Measurements from ENCODE around the gene GJC2.

GJC2 gene

DNA sequence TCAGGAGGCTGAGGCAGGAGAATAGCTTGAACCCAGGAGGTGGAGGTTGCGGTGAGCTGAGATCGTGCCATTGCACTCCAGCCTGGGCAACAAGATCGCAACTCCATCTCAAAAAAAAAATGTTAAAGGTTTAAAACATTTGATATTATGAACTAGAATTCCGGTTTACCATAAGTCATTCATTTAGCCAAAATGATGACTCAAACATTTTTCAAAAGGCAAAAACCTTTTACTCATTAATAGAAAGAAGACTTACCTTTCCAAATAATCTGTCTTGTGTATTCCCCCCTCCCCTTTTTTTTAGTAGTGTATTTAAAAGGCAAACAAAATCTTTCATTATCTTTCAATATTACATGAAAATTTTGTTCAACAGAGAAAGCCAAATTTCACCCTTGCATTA is 32.4 kb upstream of the GJC2 start:
- DNase-seq = no peak

DNA sequence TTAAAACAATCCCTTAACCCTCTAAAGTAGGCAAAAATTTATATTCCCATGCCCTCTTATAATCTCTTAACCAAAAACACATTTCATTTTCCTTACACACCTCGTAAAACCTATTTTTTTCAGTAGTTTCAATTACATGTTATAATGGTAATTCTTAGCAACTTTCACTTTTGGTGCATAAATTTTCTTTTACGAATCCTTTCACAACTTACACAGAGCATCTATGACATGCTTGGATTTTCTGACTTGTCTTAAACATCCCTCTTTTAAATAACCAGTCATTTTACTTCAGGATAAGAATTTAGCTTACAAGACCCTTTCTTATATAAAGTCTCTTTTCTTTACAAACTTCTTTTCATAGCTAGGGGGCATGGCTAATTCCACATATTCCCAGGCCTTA is 31.7 kb upstream of the GJC2 start:
- DNase-seq = no peak

DNA sequence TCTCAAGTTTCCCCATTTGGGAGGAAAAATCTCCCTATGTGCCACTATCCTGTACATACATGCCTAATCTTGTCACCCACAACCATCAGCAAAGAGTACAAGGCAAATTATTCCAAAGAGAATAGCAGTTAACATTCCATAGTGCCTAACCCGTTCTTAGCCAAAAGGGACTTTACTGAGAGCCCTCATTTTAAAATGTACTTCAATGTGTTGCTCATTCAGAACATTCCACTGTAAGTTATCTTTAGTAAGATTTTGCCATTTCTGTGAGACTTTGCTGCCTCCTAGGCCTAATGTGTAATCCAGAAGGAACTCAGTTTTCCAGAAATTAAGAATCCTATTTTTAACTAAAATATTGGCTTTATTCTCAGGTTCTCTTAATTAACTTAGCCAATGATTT is 29.4 kb upstream of the GJC2 start:
- DNase-seq = no peak

DNA sequence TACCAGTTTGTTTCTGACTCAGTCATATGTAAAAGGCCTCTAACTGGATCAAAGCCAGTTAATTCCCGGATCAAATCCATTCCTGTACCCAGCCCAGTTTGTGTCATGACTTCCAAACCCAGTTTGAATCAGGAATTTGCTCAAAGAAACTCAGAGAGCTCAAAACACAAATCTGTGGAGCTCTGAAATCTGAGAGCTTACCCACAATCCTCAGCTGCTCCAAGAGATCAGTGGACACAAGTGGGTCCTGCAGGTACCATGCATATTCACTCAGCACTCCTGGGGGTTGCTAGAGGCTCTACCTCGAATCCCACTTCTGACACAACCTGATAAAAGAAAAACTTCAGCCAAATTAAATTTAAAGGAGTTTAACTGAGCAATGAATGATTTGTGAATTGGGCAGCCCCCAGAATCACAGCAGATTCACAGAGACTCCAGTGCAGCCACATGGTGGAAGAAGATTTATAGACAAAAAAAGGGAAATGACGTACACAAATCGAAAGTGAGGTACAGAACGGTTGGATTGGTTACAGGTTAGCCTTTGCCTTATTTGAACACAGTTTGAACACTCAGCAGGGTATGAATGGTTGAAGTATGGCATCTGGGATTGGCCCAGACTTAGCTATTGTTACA is 28.8 kb upstream of the GJC2 start:
- DNase-seq = no peak

DNA sequence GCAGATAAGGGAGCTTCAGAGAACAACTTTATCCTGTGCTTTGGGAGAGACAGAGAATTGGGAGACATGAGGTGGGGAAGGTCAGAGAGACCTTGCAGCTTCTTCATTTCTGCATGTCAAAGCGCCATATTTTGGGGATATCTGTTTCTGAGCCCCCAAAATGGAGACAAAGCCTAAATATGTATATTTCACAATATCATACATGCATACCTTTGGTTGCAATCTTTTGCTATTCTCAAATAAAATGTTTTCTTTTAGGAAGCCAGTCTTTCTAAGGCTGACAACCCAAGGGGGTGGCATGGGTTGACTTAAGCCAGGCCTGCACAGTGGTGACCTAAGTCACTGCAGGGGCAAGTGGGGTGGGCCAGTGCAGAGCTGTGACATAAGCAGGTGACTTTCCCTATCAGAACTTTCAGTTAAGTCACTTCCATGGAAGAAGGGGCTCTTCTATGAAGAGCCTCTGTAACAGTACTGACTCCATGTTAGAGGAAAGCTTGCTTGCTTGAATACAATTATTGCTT is 26.7 kb upstream of the GJC2 start:
- DNase-seq = no peak

DNA sequence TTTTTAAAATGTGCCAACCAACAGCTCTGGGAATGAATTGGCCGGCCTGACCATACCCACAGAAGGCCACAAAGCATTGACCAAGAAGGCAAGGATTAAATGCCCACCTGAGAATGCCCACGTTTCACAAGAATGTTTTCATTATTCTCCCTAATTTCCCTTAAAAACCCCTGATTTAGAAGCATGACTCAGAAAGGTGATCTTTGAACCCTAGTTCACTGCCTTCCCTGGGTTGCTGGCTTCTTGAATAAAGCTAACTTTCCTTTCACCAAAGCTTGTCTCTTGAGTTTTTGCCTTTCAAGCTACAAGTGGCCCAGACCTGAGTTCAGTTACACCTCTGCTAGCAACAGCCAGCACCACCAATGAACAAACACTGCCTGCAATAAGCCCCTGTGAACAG is 26.2 kb upstream of the GJC2 start:
- DNase-seq = no peak

DNA sequence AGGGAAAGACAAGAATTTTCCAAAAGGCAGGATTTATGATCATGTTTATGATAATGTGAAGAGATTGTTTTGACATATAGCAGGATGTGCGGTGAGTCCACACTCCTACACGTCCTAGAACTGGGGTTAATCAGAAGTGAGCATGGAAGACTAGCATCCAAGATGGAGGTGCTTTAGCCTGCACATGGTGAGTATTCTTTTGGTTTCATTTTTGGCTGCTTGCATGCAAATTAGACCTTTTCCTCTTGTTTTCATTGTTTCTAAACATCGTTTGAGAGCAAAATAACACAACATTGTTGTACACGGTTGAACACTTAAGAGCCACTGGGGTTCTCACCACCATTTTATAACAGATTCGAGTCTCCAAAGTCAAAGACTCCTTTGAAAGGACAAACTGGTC is 24.5 kb upstream of the GJC2 start:
- no peak for DNase-seq

DNA sequence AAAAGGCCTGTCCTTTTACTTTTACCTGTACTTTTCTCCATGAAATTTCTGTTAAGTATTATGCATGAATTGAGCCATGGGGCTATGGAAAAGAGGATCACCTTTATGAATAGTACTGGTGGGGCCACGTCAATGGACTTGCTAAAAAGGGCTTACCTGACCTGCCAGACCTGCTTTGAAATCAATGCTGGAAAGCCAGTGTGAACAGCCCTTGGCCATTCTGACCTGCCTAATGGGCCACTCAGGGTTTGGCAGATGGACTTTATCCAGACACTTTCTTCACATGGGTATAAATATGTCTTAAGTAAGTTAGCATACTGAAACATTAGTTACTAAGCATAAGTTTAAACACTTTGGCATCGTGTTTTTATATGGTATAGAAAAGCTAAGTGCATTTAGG is 18.0 kb upstream of the GJC2 start:
- DNase-seq = no peak

DNA sequence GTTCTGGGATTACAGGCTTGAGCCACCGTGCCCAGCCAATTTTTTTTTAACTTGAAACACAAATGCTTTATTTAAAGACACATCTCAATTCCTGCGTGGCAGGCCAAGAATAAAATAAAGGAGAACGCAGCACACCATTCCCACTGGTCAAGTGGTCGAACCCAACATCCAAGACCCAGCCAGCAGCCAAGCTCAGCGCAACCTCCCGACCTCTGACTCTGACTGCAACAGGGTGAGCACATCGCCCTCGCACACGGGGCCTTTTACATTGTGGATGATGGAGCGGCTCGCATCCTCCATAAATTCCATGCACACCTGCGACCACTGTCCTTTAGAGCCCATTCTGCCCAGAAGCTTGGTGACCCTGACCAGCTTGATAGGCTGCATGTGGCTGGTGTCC is 15.1 kb upstream of the GJC2 start:
- DNase-seq = no peak

DNA sequence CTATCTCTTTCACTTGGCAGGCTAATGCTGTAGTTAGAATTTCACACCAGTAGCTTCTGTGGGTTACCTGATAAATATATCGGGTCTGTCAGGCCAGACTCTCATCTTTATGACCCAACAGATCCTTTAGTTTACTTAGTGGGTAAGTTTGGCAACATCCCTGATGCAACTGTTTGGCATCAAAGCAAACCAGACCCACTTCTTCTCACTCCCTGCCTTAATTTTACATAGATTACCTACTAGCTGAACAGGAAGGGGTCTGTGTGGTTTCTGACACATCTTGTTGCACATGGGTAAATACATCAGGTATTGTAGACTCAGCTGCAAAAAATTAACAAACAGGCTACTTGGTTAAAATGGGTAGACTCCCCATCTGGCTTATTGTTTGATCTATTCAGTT is 12.8 kb upstream of the GJC2 start:
- no peak for DNase-seq

DNA sequence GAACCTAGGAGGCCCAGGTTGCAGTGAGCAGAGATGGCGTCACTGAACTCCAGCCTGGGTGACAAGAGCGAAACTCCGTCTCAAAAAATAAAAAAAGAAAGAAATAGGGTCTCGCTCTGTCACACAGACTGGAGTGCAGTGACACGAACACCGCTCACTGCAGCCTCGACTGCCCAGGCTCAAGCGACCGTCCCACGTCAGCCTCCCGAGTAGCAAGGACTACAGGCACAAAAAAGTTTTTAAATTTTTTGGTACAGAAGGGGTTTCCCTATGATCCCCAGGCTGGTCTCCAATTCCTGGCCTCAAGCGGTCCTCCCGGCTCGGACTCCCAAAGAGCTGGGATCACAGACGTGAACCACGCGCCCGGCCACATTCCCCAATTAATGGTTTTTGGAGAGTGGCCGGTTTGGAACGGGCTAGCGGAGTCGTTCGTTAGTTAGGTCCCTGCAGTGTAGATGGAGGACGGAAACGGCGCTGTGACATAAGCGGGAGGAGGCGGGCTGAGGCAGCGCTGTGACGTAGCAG is 10.3 kb upstream of the GJC2 start:
- DNase-seq = no peak

DNA sequence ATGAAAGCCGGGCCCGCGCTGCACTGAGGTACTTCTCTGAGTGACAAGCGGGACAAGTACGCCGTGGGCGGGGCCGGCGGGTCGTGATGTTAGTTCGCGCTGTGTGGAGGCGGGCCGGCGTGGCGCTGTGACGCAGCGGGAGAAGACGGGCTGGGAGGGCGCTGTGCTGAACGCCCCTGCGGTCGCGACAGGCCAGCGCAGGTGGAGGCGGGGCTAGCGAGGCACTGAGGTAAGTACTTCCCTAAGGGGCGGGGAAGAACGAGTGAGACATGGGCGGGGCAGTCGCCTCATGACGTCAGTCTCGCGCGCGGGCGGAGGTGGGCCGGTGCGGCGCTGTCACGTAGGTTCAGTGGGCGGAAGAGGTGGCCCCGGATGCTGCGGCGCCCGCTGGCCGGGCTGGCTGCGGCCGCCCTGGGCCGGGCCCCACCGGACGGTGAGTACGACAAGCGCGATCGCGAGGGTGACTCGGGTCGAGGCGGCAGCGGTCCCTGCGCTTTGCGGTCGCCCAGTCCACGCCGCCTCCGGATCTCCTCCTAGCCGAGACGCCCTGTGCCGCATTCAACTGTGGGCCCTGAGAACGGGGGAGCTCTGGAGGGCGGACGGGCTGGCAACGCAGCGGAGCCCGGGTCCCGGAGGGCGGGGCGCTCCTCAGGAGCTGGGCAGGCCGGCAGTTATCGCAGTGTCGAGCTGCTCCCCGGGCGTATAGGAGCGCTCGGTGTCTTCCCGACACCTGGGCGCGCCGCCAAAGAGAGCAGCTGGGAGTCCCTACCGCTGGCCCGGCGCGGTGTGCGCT is 9.6 kb upstream of the GJC2 start, which contains the start of gene GUK1:
TSS of gene GUK1 (plus strand) at position 349 of the 793 bp plus-strand sequence. CDS start at position 373, 24 bp downstream.
- peak; percentile 100 for DNase-seq

DNA sequence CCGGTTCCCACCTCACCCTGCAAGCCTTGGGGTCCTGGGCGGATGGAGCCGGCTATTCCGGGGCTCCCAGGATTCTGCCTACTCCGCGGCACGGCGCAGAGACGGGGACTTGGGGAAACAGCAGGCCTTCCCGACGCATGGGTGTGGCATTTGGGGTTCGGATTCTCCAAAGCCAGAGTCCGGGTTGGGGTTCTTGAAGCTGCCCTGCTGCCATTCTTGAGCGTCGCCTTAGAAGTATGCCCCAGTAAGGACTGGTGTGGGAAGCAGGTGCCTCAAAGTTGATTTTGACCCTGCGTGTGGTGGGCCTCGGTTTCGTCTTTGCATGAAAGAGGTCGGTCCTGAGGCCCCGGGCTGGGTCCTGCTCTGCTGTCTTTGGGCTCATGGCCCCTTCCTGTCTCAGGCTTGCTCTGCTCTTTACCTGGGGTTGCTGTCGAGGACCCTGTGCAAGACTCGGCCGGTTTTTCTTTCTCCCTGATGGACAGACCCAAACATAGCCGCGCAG is 9.0 kb upstream of the GJC2 start:
- no peak for DNase-seq

DNA sequence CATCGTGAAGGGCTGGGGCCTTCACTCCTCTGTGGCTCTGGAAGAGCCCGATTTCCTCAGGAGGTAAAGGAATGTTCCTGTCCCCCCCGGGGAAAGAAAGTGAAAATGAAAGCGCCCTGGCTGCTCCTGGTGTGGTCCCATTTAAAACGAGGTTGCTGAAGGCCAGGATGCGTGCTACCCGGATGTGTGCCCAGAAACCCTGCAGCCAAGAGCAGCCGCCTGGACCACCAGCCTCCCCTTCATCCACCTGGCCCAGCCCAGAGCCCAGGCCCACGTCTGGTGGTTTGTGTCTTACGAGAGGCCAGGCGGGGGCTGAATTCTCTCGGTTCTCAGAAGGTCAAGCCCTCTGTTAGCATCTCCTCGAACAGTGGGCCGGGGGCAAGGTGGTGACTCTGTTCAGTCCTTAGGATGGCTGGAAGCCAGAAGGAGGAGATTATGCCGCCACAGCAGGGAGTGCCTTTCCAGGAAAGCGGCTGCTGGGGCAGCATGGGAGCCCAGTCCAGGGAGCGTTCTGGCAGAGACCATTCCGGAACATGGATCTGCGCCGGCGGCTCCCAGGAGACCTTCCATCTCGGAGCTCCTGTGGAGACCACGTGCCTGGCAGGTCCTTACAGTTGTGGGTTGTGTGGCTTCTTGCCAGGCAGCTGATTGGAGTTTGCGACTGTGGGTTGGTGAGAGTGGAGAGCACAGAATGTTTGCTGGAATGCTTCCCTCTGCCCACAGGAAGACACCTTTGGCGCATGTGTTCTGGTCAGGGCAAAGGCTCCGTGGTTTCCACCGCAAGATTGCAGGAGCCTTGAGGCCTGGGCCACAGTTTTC is 8.3 kb upstream of the GJC2 start:
- peak; percentile 27 for DNase-seq

DNA sequence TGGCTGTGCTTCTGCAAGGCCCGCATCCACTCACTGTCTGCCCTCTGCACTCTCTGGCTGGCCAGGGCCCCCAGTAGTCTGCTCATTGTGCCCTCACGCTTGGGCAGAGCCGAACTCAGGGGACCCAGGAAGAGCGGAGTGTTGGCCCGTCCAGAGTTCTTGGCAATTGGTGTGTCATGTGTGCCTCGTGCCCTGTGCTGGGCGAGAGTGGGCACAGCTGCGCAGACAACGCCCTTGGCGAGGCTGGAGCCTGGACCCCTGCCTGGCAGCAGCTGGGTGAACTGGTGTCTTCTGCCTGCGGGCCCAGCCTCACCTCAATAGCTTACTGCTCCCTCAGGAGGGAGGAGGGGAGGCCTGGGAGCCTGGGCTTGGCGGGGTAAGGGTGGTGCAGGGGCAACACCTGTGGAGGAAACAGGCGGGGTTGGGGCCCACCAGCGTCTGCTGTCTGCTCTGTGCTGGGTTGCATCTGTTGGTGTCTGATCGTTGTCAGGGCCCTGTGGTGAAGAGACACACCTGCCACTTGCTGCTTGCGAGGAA is 7.5 kb upstream of the GJC2 start:
- peak; percentile 26 for DNase-seq

DNA sequence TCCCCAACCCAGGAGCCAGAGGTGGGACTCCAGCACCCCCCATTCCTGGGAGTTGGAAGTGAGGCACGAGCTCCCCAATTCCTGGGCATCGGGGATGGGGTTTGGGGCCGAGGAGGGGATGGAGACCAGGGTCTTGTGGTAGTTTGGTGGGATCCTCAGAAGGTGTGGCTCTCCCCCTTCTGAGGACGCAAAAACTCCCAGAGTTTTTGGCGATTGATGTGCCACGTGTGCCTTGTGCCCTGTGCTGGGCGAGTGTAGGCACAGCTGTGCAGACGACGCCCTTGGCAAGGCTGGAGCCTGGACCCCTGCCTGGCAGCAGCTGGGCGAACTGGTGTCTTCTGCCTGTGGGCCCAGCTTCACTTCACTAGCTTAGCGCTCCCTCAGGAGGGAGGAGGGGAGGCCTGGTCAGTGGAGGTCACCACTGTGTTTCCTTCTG is 7.0 kb upstream of the GJC2 start:
- no peak for DNase-seq

DNA sequence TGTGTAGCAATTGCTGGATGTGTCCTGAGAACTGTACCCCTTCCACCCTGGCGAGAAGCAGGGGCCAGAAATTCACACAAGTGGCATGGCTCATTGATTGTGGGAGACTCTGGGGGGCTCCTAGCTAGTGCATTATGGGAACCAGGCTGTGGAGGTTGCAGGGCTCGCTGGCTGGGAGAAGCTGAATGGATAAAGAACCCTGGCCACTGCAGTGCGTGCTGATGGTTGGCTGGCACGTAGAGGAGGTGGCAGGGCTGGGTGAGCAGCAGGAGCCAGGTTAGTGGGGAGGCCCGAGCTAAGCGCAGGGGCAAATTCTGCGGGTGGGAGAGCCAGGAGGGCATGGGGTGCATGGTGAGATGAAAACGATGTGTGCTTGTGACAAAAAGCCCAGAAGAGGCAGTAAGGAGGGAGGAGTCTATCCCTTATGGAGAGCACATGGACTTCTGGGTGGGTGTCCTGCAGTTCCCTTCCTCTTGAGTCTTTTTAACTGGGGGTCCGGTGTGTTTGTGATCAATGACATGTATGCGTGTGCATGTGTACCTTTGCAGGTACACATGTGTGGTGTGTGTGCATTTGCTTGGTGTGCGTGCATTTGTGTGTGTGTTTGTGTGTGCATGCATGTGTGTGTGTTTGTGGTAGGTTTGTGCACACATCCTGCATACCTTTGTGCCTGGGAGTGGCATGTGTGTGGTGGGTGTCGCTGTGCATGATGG is 6.1 kb upstream of the GJC2 start:
- no peak for DNase-seq

DNA sequence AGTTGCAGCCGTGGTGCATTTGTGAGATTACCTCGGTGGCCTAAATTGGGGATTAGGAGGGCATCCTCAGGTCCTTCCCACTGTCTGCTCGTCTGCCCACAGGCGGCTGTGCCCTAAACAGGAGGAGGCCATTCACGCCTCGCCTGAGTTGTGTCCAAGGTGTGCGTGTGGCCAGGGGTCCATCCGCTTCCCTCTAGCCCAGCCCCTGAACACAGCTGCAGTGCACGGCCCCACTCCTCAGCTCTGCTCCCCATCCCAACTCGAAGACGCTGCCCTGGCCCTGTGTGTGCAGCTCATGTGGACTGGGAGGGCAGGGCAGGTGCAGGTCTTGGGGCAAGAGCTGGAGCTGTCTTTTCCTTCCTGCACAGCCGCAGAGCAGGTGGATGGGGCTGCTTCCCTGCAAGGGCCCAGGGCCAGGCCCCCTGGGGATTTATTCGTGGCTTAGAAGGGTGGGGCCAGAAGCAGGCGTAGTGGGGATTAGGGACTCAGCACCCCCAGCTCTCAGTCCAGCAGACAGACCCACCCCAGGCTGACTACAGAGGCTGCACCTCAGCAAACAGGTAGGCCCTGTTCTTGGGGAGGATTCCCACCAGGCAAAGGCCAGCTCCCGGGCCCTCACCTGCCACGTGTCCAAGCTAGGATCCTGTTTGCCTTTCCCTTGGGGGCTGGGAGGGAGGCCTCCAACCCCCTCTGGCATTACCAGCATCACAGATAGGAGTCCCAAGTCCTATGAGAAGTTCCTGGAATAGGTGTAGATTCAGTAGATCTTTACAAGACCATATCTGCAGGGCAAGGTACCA is 5.3 kb upstream of the GJC2 start:
- DNase-seq = peak; percentile 18

DNA sequence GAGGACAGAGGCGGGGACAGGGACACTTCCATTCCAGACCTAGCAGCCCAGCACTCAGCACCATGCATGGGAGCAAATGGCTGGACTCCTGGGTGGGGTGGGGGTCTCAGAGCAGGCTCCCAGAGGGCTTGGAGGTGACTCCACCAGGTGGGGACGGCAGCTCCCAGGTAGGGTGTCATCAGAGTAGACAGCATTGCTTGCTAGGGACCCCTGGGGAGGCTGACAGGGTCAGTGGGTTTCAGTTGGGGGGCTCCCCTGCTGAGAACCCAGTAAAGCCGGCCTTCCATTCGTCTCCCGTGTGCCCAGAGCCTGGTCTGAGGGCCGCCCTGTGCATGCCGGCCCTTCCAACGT is 4.8 kb upstream of the GJC2 start:
- DNase-seq = no peak

DNA sequence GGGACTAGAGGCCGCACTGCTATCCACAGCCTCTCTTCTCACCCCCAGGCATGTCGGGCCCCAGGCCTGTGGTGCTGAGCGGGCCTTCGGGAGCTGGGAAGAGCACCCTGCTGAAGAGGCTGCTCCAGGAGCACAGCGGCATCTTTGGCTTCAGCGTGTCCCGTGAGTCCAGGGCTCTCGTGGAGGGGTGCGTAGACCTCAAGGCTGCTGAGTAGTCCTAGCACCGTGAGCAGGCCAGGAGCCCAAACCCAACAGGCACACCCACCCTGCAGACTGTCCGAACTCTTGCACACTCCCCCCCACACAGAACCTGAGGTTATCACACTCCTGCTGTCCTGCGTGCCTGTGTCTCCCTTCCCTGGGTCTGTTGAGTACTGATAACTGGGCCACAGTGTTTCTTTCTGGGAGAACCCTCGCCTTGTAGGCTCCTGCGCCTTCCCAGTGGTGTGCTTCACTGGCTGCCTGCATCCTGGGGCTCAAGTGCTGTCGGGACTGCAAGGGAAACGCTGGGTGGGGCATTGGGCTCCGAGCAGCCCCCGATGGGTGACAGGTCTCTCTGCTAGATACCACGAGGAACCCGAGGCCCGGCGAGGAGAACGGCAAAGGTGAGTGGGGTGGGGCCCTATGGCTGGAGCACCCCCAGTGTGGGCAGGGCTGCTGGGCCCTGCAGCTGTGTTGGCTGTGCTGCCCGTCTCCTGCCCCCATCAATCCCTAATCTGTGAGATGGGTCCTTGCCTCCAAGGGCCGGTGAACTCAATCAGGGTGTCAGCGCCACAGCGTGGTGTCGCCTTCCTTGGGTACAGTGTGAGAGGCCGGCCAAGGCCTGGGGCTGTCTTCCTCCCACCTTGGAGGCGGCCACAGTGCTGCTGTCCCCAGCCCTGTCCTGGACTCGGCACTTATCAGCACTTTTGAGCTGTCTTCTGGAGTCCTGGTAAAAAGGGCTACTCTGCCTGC is 4.0 kb upstream of the GJC2 start:
- peak; percentile 15 for DNase-seq

Measured in activated T-cell treated with anti-CD3 and anti-CD28 coated beads, Interleukin-2, amount 50 U/mL, for 1 hour (primary cell).